H1 (cell line): ENCODE results near the gene COASY.

Experiments
- BRCA1 ChIP-seq: IDR thresholded peaks from 2 replicates; pipeline ENCODE4 v1.6.1; 2012; ENCODE audit warnings: low read depth, low read length, improper control_type of control experiment
- CTCF ChIP-seq, 3 experiments: IDR thresholded peaks; 1 replicate in 2 of 3; 2 replicates in 1 of 3; pipeline versions ENCODE4 v1.5.1 to v1.6.1; 2011; ENCODE audit warnings: low read length in 3 of 3, mild to moderate bottlenecking in 3 of 3, inconsistent platforms in 2 of 3, low read depth in 1 of 3, moderate library complexity in 1 of 3; ENCODE audit not compliant: insufficient read depth in 1 of 3; ENCODE audit errors: control extremely low read depth in 1 of 3
- EP300 ChIP-seq, 2 experiments: IDR thresholded peaks; 1 replicate in 1 of 2; 2 replicates in 1 of 2; pipeline ENCODE4 v1.6.1; 2011 to 2012; ENCODE audit warnings: low read depth in 2 of 2, low read length in 2 of 2, mild to moderate bottlenecking in 2 of 2, borderline replicate concordance in 1 of 2, inconsistent platforms in 1 of 2, moderate library complexity in 1 of 2
- JUN ChIP-seq: IDR thresholded peaks from 2 replicates; pipeline ENCODE4 v1.6.1; 2011; ENCODE audit warnings: low read depth, mild to moderate bottlenecking, improper control_type of control experiment, low read length
- MAFK ChIP-seq: IDR thresholded peaks from 2 replicates; pipeline ENCODE4 v1.6.1; 2012; ENCODE audit warnings: low read depth, mild to moderate bottlenecking, improper control_type of control experiment, low read length
- MAX ChIP-seq: IDR thresholded peaks from 2 replicates; pipeline ENCODE4 v1.6.1; 2012; ENCODE audit warnings: inconsistent platforms
- POLR2A ChIP-seq, 2 experiments: IDR thresholded peaks; 1 replicate in 1 of 2; 2 replicates in 1 of 2; pipeline ENCODE4 v1.6.1; 2011; ENCODE audit warnings: low read depth in 2 of 2, low read length in 2 of 2, mild to moderate bottlenecking in 2 of 2; ENCODE audit errors: control extremely low read depth in 1 of 2
- RAD21 ChIP-seq, 2 experiments: IDR thresholded peaks in 1 of 2; conservative IDR thresholded peaks in 1 of 2; 2 replicates each; pipeline ENCODE4 v1.6.1; 2011; ENCODE audit warnings: low read depth in 2 of 2, low read length in 2 of 2, improper control_type of control experiment in 1 of 2, inconsistent platforms in 1 of 2, mild to moderate bottlenecking in 1 of 2, moderate library complexity in 1 of 2
- RBBP5 ChIP-seq: IDR thresholded peaks from 2 replicates; pipeline ENCODE4 v1.7.1; 2012; ENCODE audit warnings: low read depth, mild to moderate bottlenecking, inconsistent platforms, low read length, moderate library complexity, borderline replicate concordance
- SP1 ChIP-seq: IDR thresholded peaks from 2 replicates; pipeline ENCODE4 v1.6.1; 2011; ENCODE audit warnings: low read depth, low read length

GRCh38 chr17:42512733-42513251 lies 49.2 kb upstream of the COASY start:
- TF ChIP-seq POLR2A (IDR thresholded peaks at IDR 0.05; ENCODE audit: control extremely low read depth in 1 of 2, low read depth in 2 of 2, low read length in 2 of 2), result no peak
- no peak for TF ChIP-seq MAFK
- no peak for TF ChIP-seq CTCF (IDR thresholded peaks at IDR 0.05; ENCODE audit: control extremely low read depth in 1 of 3, insufficient read depth in 1 of 3, low read depth in 1 of 3, low read length in 3 of 3)
- TF ChIP-seq EP300 (IDR thresholded peaks at IDR 0.05; ENCODE audit: borderline replicate concordance in 1 of 2, low read depth in 2 of 2, low read length in 2 of 2), result no peak
- TF ChIP-seq RAD21 (IDR thresholded peaks at IDR 0.05 in 1 of 2, conservative IDR thresholded peaks at IDR 0.05 in 1 of 2; ENCODE audit: low read depth in 2 of 2, low read length in 2 of 2), result no peak
- no peak for TF ChIP-seq RBBP5
- TF ChIP-seq MAX, result no peak
- no peak for TF ChIP-seq SP1
- no peak for TF ChIP-seq BRCA1
- no peak for TF ChIP-seq JUN
